ENCODE data around the gene LCP2. TPM values are rescaled to one million over a fixed set of nuclear protein-coding genes. Genes with fewer than 3 reads are reported as not detected.

LCP2 gene
- total RNA-seq, 4 donors from 2014 or later = 27.5 to 53.8 (median 47.3) TPM

- 91 to 93% methylated on average over 4 of the region's 4 CpGs for WGBS, 2 donors
- H3K36me3 ChIP-seq = peaks cover 0 to 2% (median 0%) of the 10 kb centered on the region in 3 donors
- no peak for DNase-seq (ENCODE audit: low spot score in 2 of 2)
Observed at GRCh38 chr5:170257370-170257769, 40.2 kb downstream of the LCP2 start.

GRCh38 chr5:170256571-170256970 is 41.0 kb downstream of the LCP2 start:
- no peaks in the 10 kb centered on the region for H3K9me3 ChIP-seq
- TF ChIP-seq, protein P1, sequence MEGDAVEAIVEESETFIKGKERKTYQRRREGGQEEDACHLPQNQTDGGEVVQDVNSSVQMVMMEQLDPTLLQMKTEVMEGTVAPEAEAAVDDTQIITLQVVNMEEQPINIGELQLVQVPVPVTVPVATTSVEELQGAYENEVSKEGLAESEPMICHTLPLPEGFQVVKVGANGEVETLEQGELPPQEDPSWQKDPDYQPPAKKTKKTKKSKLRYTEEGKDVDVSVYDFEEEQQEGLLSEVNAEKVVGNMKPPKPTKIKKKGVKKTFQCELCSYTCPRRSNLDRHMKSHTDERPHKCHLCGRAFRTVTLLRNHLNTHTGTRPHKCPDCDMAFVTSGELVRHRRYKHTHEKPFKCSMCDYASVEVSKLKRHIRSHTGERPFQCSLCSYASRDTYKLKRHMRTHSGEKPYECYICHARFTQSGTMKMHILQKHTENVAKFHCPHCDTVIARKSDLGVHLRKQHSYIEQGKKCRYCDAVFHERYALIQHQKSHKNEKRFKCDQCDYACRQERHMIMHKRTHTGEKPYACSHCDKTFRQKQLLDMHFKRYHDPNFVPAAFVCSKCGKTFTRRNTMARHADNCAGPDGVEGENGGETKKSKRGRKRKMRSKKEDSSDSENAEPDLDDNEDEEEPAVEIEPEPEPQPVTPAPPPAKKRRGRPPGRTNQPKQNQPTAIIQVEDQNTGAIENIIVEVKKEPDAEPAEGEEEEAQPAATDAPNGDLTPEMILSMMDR (IDR thresholded peaks at IDR 0.05) = no peak
- TF ChIP-seq POLR2A (IDR thresholded peaks at IDR 0.05) = no peak
- no peak for TF ChIP-seq EP300 (IDR thresholded peaks at IDR 0.05)
- no peaks in the 10 kb centered on the region for H3K27me3 ChIP-seq
- no peaks in the 10 kb centered on the region for H3K36me3 ChIP-seq
- H3K4me3 ChIP-seq = no peak overlapping the region
- peaks cover 0 to 23% (median 10%) of the 10 kb centered on the region in 4 donors for H3K4me1 ChIP-seq
- WGBS, 2 donors = 44 to 56% methylated on average over 1 of the region's 1 CpG
- DNase-seq (ENCODE audit: low spot score in 2 of 2) = no peak
- H3K27ac ChIP-seq = no peak overlapping the region

More at GRCh38 chr5:170257370-170257769, 40.2 kb downstream of the LCP2 start:
- no peaks in the 10 kb centered on the region for H3K27me3 ChIP-seq
- TF ChIP-seq EP300 (IDR thresholded peaks at IDR 0.05) (no peak), POLR2A (IDR thresholded peaks at IDR 0.05) (no peak)
- TF ChIP-seq, protein P1 (IDR thresholded peaks at IDR 0.05) = no peak
- no peak overlapping the region for H3K27ac ChIP-seq
- H3K9me3 ChIP-seq = no peaks in the 10 kb centered on the region
- peaks cover 0 to 15% (median 6%) of the 10 kb centered on the region in 4 donors for H3K4me1 ChIP-seq
- H3K4me3 ChIP-seq = no peak overlapping the region

DNA sequence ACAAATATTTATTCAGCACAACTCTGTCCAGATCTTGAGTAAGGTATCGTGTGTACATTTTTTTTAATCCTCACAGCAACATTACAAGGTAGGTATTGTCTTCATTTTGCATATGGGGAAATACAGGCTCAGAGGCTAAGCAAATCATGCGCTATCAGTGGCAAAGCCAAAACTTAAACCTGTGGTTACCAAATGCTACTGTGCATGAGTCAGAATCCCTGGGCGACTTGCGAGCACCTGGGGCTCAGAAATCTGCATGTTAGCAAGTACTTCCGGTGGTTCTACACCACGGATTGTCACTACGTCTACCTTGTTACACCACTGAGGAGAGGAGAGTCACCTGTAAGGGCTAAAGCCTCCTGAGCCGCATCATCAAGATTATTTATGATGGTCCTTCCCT is 43.5 kb downstream of the LCP2 start:
- Histone ChIP-seq H3K27ac (peak overlapping the region in 1 of 4 donors; percentile 73), H3K27me3 (no peaks in the 10 kb centered on the region), H3K4me1 (peaks cover 0 to 37% (median 10%) of the 10 kb centered on the region in 4 donors), H3K36me3 (no peaks in the 10 kb centered on the region), H3K4me3 (no peak overlapping the region), H3K9me3 (no peaks in the 10 kb centered on the region)
- TF ChIP-seq POLR2A (IDR thresholded peaks at IDR 0.05) (no peak), EP300 (IDR thresholded peaks at IDR 0.05) (no peak)
- TF ChIP-seq, protein P1 (IDR thresholded peaks at IDR 0.05) = no peak
- DNase-seq (ENCODE audit: low spot score in 2 of 2) = no peak
- WGBS, 2 donors = 90 to 95% methylated on average over 8 of the region's 8 CpGs

GRCh38 chr5:170252720-170253350 is 44.7 kb downstream of the LCP2 start:
- no peaks in the 10 kb centered on the region for H3K36me3 ChIP-seq
- H3K27me3 ChIP-seq = no peaks in the 10 kb centered on the region
- WGBS, 2 donors = 47 to 56% methylated on average over 9 of the region's 9 CpGs
- no peak for DNase-seq (ENCODE audit: low spot score in 2 of 2)
- no peak overlapping the region for H3K4me3 ChIP-seq
- TF ChIP-seq EP300 (IDR thresholded peaks at IDR 0.05) = peak; percentile 19 to 47
- TF ChIP-seq, protein P1 (IDR thresholded peaks at IDR 0.05) = no peak
- H3K4me1 ChIP-seq = peaks cover 0 to 39% (median 10%) of the 10 kb centered on the region in 4 donors
- H3K27ac ChIP-seq = peak overlapping the region in 3 of 4 donors; percentile 42 to 73 (median 62)
- H3K9me3 ChIP-seq = no peaks in the 10 kb centered on the region

GRCh38 chr5:170252109-170252508 is 45.5 kb downstream of the LCP2 start:
- Histone ChIP-seq H3K27ac (peak overlapping the region in 3 of 4 donors; percentile 38 to 73 (median 62)), H3K27me3 (no peaks in the 10 kb centered on the region), H3K4me1 (peaks cover 0 to 46% (median 12%) of the 10 kb centered on the region in 4 donors), H3K9me3 (no peaks in the 10 kb centered on the region), H3K36me3 (no peaks in the 10 kb centered on the region), H3K4me3 (no peak overlapping the region)
- WGBS, 2 donors = 68 to 71% methylated on average over 3 of the region's 3 CpGs
- DNase-seq (ENCODE audit: low spot score in 2 of 2) = no peak
- TF ChIP-seq EP300 (IDR thresholded peaks at IDR 0.05) (no peak), POLR2A (IDR thresholded peaks at IDR 0.05) (no peak)
- TF ChIP-seq, protein P1 (IDR thresholded peaks at IDR 0.05) = no peak

Data from tibial nerve (tissue), 4 donors.